ENCODE results near the gene TRIM44.

DNA sequence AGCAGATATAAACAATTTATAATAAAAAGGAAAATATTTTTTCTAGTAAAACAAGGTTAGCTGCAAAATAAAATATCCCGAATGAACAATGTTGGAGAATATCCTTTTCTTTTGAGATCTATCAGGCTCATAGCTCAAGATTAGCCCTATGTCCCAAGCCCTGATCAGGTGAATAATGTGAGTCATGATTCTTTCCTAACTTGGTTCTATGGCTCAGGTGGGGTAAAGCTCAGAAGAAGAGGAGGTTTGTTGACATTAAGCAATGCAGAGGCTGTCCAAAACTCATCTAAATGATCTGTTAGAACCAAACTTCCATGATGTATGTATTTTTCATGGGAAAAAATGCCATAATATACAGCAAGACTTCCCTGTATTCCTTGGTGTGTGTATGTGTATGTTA lies 86.1 kb downstream of the TRIM44 start:
- TF ChIP-seq, protein P1, sequence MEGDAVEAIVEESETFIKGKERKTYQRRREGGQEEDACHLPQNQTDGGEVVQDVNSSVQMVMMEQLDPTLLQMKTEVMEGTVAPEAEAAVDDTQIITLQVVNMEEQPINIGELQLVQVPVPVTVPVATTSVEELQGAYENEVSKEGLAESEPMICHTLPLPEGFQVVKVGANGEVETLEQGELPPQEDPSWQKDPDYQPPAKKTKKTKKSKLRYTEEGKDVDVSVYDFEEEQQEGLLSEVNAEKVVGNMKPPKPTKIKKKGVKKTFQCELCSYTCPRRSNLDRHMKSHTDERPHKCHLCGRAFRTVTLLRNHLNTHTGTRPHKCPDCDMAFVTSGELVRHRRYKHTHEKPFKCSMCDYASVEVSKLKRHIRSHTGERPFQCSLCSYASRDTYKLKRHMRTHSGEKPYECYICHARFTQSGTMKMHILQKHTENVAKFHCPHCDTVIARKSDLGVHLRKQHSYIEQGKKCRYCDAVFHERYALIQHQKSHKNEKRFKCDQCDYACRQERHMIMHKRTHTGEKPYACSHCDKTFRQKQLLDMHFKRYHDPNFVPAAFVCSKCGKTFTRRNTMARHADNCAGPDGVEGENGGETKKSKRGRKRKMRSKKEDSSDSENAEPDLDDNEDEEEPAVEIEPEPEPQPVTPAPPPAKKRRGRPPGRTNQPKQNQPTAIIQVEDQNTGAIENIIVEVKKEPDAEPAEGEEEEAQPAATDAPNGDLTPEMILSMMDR (IDR thresholded peaks at IDR 0.05): no peak
- TF ChIP-seq POLR2A (IDR thresholded peaks at IDR 0.05): no peak

All from testis (tissue), 2 donors.